H9 (cell line): ENCODE results near the gene NXPH3. TPM values are rescaled to one million over a fixed set of nuclear protein-coding genes. Genes with fewer than 3 reads are reported as not detected.

Experiments
- DNase-seq: peaks from one replicate; pipeline ENCODE4 v3.0.0-alpha.2; 2017
- H2AFZ ChIP-seq: one replicate; pipeline ENCODE4 v1.6.1; 2013; ENCODE audit warnings: mild to moderate bottlenecking, low read length, control low read depth, moderate library complexity
- H2AK5ac ChIP-seq: 2 replicates; pipeline ENCODE4 v1.6.1; 2013; ENCODE audit warnings: low read length, control low read depth, mixed read lengths; ENCODE audit not compliant: insufficient read length
- H2BK120ac ChIP-seq: one replicate; pipeline ENCODE4 v1.6.1; 2013; ENCODE audit warnings: low read depth, mild to moderate bottlenecking, low read length, control low read depth, inconsistent platforms; ENCODE audit not compliant: poor library complexity, severe bottlenecking
- H2BK12ac ChIP-seq: 2 replicates; pipeline ENCODE4 v1.6.1; 2013; ENCODE audit warnings: low read length, control low read depth, mixed read lengths, low read depth; ENCODE audit not compliant: insufficient read length
- H2BK15ac ChIP-seq: 2 replicates; pipeline ENCODE4 v1.6.1; 2013; ENCODE audit warnings: low read depth, low read length, control low read depth
- H2BK20ac ChIP-seq: one replicate; pipeline ENCODE4 v1.6.1; 2013; ENCODE audit warnings: low read depth, mild to moderate bottlenecking, low read length, control low read depth, inconsistent platforms; ENCODE audit not compliant: poor library complexity, severe bottlenecking
- H2BK5ac ChIP-seq: 2 replicates; pipeline ENCODE4 v1.6.1; 2013; ENCODE audit warnings: low read length, control low read depth, mixed read lengths; ENCODE audit not compliant: insufficient read length
- H3K14ac ChIP-seq: 2 replicates; pipeline ENCODE4 v1.6.1; 2013; ENCODE audit warnings: low read length, control low read depth; ENCODE audit not compliant: insufficient read depth
- H3K18ac ChIP-seq: 2 replicates; pipeline ENCODE4 v1.6.1; 2013; ENCODE audit warnings: low read depth, mild to moderate bottlenecking, mixed read lengths, low read length, control low read depth; ENCODE audit not compliant: insufficient read length
- H3K23ac ChIP-seq: 2 replicates; pipeline ENCODE4 v1.6.1; 2013; ENCODE audit warnings: low read length, control low read depth, mixed read lengths, low read depth; ENCODE audit not compliant: insufficient read length
- H3K23me2 ChIP-seq: 2 replicates; pipeline ENCODE4 v1.6.1; 2013; ENCODE audit warnings: low read depth, mild to moderate bottlenecking, mixed read lengths, low read length, control low read depth; ENCODE audit not compliant: insufficient read length, poor library complexity, severe bottlenecking
- H3K27ac ChIP-seq: 2 replicates; pipeline ENCODE4 v1.5.1; 2013; ENCODE audit warnings: low read length, control low read depth, mixed read lengths, low read depth; ENCODE audit not compliant: insufficient read length
- H3K27me3 ChIP-seq: 2 replicates; pipeline ENCODE4 v1.6.1; 2013; ENCODE audit warnings: low read length, control low read depth, inconsistent platforms; ENCODE audit not compliant: insufficient read depth
- H3K4ac ChIP-seq: 2 replicates; pipeline ENCODE4 v1.6.1; 2013; ENCODE audit warnings: low read depth, mild to moderate bottlenecking, control low read depth, inconsistent platforms, low read length, moderate library complexity
- H3K4me1 ChIP-seq: 2 replicates; pipeline ENCODE4 v1.6.1; 2013; ENCODE audit warnings: low read length, control low read depth, inconsistent platforms; ENCODE audit not compliant: insufficient read depth
- H3K4me2 ChIP-seq: 2 replicates; pipeline ENCODE4 v1.6.1; 2013; ENCODE audit warnings: low read length, control low read depth, mixed read lengths; ENCODE audit not compliant: insufficient read length, insufficient read depth
- H3K56ac ChIP-seq: 2 replicates; pipeline ENCODE4 v1.6.1; 2013; ENCODE audit warnings: low read depth, mild to moderate bottlenecking, mixed read lengths, low read length, control low read depth; ENCODE audit not compliant: insufficient read length
- H3K79me1 ChIP-seq: 2 replicates; pipeline ENCODE4 v1.6.1; 2013; ENCODE audit warnings: low read depth, mild to moderate bottlenecking, moderate library complexity, low read length, control low read depth, inconsistent platforms; ENCODE audit not compliant: insufficient read depth, poor library complexity, severe bottlenecking
- H3K79me2 ChIP-seq: 2 replicates; pipeline ENCODE4 v1.6.1; 2013; ENCODE audit warnings: low read length, control low read depth, inconsistent platforms; ENCODE audit not compliant: insufficient read depth
- H3K9ac ChIP-seq: 2 replicates; pipeline ENCODE4 v1.6.1; 2013; ENCODE audit warnings: low read length, control low read depth, mixed read lengths; ENCODE audit not compliant: insufficient read length; ENCODE audit errors: extremely low read depth
- H3K9me3 ChIP-seq: one replicate; pipeline ENCODE4 v1.6.1; 2013; ENCODE audit warnings: low read depth, low read length, inconsistent platforms; ENCODE audit not compliant: control insufficient read depth
- H3T11ph ChIP-seq: one replicate; pipeline ENCODE4 v1.6.1; 2013; ENCODE audit warnings: mild to moderate bottlenecking, low read length, control low read depth, inconsistent platforms
- H4K20me1 ChIP-seq: one replicate; pipeline ENCODE4 v1.6.1; 2013; ENCODE audit not compliant: control insufficient read depth, insufficient read length, insufficient read depth
- H4K5ac ChIP-seq: 2 replicates; pipeline ENCODE4 v1.6.1; 2013; ENCODE audit warnings: low read depth, mild to moderate bottlenecking, mixed read lengths, low read length, control low read depth; ENCODE audit not compliant: insufficient read length
- H4K8ac ChIP-seq: replicated peaks from 2 replicates; pipeline ENCODE4 v1.6.1; 2013; ENCODE audit warnings: low read length, control low read depth, mixed read lengths, low read depth; ENCODE audit not compliant: insufficient read length
- H4K91ac ChIP-seq: 2 replicates; pipeline ENCODE4 v1.6.1; 2013; ENCODE audit warnings: low read depth, mild to moderate bottlenecking, moderate library complexity, mixed read lengths, low read length, control low read depth; ENCODE audit not compliant: insufficient read length
- H3K27ac Mint-ChIP-seq, 3 experiments: 2 replicates in 2 of 3; 3 replicates in 1 of 3; pipeline ENCODE4 v1.8.0; 2020 to 2021; ENCODE audit warnings: mixed read lengths in 3 of 3, mild to moderate bottlenecking in 1 of 3, moderate library complexity in 1 of 3
- H3K27me3 Mint-ChIP-seq: 2 replicates; pipeline ENCODE4 v1.8.0; 2021; ENCODE audit warnings: low read depth, mild to moderate bottlenecking, moderate library complexity, mixed read lengths
- H3K36me3 Mint-ChIP-seq, 3 experiments: 2 replicates in 2 of 3; 3 replicates in 1 of 3; pipeline ENCODE4 v1.8.0; 2020 to 2021; ENCODE audit warnings: low read depth in 3 of 3, mixed read lengths in 3 of 3; ENCODE audit not compliant: insufficient read depth in 1 of 3
- H3K4me1 Mint-ChIP-seq, 2 experiments: 2 replicates each; pipeline ENCODE4 v1.8.0; 2020; ENCODE audit warnings: mixed read lengths in 2 of 2
- H3K4me3 Mint-ChIP-seq, 2 experiments: 2 replicates in 1 of 2; 3 replicates in 1 of 2; pipeline ENCODE4 v1.8.0; 2020 to 2021; ENCODE audit warnings: mild to moderate bottlenecking in 2 of 2, mixed read lengths in 2 of 2, moderate library complexity in 1 of 2
- H3K9me3 Mint-ChIP-seq, 2 experiments: 2 replicates in 1 of 2; 3 replicates in 1 of 2; pipeline ENCODE4 v1.8.0; 2020; ENCODE audit warnings: mild to moderate bottlenecking in 2 of 2, mixed read lengths in 2 of 2, moderate library complexity in 1 of 2
- WGBS: extraction: QIAGEN DNeasy Blood & Tissue Kit; methylation state at CpG from one replicate; pipeline ENCODE4 v1.1.7; 2013; ENCODE audit warnings: missing lambda C conversion rate, low lambda C conversion rate, mixed read lengths; ENCODE audit not compliant: insufficient read length; ENCODE audit errors: extremely low coverage; 5-methylcytosine and 5-hydroxymethylcytosine counted together
- total RNA-seq: library from RNA; stranded (reverse); gene quantifications from 2 replicates; pipeline ENCODE4 v1.2.1, GENCODE V29; 2021
- TF ChIP-seq, protein P1 (sequence below): fragments of 200-600 bp; sonication (generic); conservative IDR thresholded peaks from 3 replicates; pipeline ENCODE4 v1.8.0; 2021; ENCODE audit warnings: antibody characterized with exemption, mild to moderate bottlenecking

Gene NXPH3
- total RNA-seq, 1 experiment from 2014 or later, result 1.3 TPM

DNA sequence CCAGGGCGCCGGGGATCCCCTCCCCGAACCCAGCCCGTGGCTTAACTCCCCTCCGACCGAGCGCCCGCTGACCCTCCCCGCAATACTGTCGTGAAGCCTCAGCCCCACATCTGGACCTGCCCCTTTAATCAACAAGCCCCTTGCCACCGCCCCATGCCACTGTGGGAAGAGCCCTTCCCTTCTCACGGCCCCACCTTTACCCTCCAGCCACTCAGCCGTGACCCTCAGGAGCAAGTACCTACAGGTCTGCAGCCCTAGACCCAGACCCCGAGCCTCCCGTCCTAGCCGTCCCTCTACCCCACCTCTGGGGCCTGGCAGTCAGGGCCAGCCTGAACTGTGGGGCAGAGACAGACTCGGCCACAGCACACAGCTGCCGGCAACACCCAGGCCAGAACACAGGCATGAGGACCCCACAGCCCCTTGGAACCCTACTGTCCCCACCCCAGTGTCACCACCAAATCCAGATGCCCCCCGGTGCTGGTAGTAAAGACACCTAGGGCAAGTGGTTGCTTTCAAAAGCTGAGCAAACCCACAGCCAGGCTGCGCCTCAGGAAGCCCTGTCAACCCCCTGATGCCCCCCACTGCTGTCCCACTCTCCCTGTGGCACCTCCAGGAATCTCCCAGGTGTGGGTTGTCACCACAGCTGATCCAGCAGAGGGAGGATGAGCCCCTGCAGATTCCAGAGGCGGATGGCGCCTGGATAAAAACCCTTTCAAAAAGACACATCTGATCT is 1.4 kb downstream of the NXPH3 start:
- Histone ChIP-seq H3K27me3 (peaks cover 3% of the 10 kb centered on the region; the same call in 1 of the 2 replicates), H4K8ac (no peak overlapping the region), H4K91ac (no peak overlapping the region), H2BK5ac (no peak overlapping the region), H3K56ac (no peak overlapping the region), H3K4me1 (peaks cover 3% of the 10 kb centered on the region; the same call in 1 of the 2 replicates), H3K14ac (no peak overlapping the region), H2BK20ac (no peak overlapping the region), H2BK12ac (no peak overlapping the region), H2AFZ (no peak overlapping the region), H3K27ac (no peak overlapping the region), H3K79me2 (no peaks in the 10 kb centered on the region), H4K5ac (no peak overlapping the region), H3K4me2 (peak overlapping the region; percentile 57), H2BK15ac (no peak overlapping the region), H3K23ac (no peak overlapping the region), H3T11ph (no peak overlapping the region), H3K9ac (no peak overlapping the region), H3K9me3 (no peaks in the 10 kb centered on the region), H3K18ac (no peak overlapping the region), H2BK120ac (no peak overlapping the region), H2AK5ac (no peak overlapping the region), H3K79me1 (no peaks in the 10 kb centered on the region), H3K4ac (no peak overlapping the region), H3K23me2 (peaks cover 4% of the 10 kb centered on the region), H4K20me1 (no peaks in the 10 kb centered on the region)
- H3K27ac Mint-ChIP-seq, result no peak overlapping the region
- H3K4me3 Mint-ChIP-seq, result peak overlapping the region; percentile 88 to 96
- H3K9me3 Mint-ChIP-seq, result no peaks in the 10 kb centered on the region; a peak in 1 of 5 replicates
- no peaks in the 10 kb centered on the region for H3K36me3 Mint-ChIP-seq
- TF ChIP-seq, protein P1, sequence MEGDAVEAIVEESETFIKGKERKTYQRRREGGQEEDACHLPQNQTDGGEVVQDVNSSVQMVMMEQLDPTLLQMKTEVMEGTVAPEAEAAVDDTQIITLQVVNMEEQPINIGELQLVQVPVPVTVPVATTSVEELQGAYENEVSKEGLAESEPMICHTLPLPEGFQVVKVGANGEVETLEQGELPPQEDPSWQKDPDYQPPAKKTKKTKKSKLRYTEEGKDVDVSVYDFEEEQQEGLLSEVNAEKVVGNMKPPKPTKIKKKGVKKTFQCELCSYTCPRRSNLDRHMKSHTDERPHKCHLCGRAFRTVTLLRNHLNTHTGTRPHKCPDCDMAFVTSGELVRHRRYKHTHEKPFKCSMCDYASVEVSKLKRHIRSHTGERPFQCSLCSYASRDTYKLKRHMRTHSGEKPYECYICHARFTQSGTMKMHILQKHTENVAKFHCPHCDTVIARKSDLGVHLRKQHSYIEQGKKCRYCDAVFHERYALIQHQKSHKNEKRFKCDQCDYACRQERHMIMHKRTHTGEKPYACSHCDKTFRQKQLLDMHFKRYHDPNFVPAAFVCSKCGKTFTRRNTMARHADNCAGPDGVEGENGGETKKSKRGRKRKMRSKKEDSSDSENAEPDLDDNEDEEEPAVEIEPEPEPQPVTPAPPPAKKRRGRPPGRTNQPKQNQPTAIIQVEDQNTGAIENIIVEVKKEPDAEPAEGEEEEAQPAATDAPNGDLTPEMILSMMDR, result no peak
- peaks cover 51% of the 10 kb centered on the region for H3K27me3 Mint-ChIP-seq
- WGBS, result no CpG with 5 or more reads among the region's 22 CpGs
- DNase-seq, result peak; percentile 45
- H3K4me1 Mint-ChIP-seq, result peaks cover 28 to 40% of the 10 kb centered on the region in 2 experiments
